HCT116 (cell line): ENCODE data around the gene EDN2.

Experiments
- EGR1 ChIP-seq: IDR thresholded peaks from 2 replicates; pipeline ENCODE4 v1.6.1; 2012; ENCODE audit warnings: low read depth
- EZH2 ChIP-seq: fragments of 200-600 bp; sonication (generic); IDR thresholded peaks from 2 replicates; pipeline ENCODE4 v1.6.1; 2017; ENCODE audit warnings: antibody characterized with exemption, mixed run types
- FOSL1 ChIP-seq: IDR thresholded peaks from 2 replicates; pipeline ENCODE4 v1.6.1; 2012; ENCODE audit warnings: low read depth
- POLR2A ChIP-seq: IDR thresholded peaks from 2 replicates; pipeline ENCODE4 v1.7.0; 2011; ENCODE audit warnings: borderline replicate concordance; ENCODE audit not compliant: insufficient read depth, insufficient read length; ENCODE audit errors: extremely low read depth
- POLR2AphosphoS5 ChIP-seq: IDR thresholded peaks from 2 replicates; pipeline ENCODE4 v1.6.1; 2011; ENCODE audit warnings: mild to moderate bottlenecking, low read depth, low read length, moderate library complexity
- RAD21 ChIP-seq: IDR thresholded peaks from 2 replicates; pipeline ENCODE4 v1.6.1; 2012; ENCODE audit warnings: low read depth, mild to moderate bottlenecking
- TF ChIP-seq, protein P1 (sequence below): IDR thresholded peaks from 2 replicates; pipeline ENCODE4 v1.6.1; 2012
- TF ChIP-seq, protein P2 (sequence below), 3 experiments: fragments of 200-600 bp in 1 of 3; sonication (generic) in 1 of 3; IDR thresholded peaks in 2 of 3; conservative IDR thresholded peaks in 1 of 3; 2 replicates each; pipeline ENCODE4 v1.5.1; 2012 to 2017; ENCODE audit warnings: low read depth in 2 of 3, low read length in 2 of 3, antibody characterized with exemption in 1 of 3, borderline replicate concordance in 1 of 3, control low read depth in 1 of 3, mild to moderate bottlenecking in 1 of 3, mixed read lengths in 1 of 3, mixed run types in 1 of 3, moderate library complexity in 1 of 3; ENCODE audit not compliant: insufficient read depth in 1 of 3
- TF ChIP-seq, protein P3 (sequence below): IDR thresholded peaks from 2 replicates; pipeline ENCODE4 v1.6.1; 2012
- TF ChIP-seq, protein P4 (sequence below): IDR thresholded peaks from 2 replicates; pipeline ENCODE4 v1.6.1; 2012; ENCODE audit warnings: low read depth

DNA sequence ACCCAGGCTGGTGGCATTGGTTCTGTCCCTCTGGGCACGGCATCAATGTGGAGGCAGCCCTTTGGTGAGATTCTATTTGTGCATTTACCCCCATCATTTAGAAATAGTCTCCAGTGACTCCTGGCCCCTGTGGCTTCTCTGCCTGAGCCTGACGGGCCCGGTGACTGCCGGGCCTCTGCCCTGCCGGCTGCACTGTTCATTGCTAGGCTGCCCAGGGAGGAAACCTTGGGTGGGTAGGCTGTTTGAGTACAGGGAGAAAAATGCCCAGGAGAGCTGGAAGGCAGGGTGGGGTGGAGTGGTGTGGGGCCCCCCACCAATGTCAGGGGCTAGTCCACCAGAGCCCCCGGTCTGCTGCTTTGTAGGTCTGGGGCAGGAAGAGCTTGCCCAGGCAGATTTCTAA lies 23.4 kb upstream of the EDN2 start:
- no peak for TF ChIP-seq POLR2A
- TF ChIP-seq, protein P1, sequence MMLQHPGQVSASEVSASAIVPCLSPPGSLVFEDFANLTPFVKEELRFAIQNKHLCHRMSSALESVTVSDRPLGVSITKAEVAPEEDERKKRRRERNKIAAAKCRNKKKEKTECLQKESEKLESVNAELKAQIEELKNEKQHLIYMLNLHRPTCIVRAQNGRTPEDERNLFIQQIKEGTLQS: no peak
- TF ChIP-seq, protein P2, sequence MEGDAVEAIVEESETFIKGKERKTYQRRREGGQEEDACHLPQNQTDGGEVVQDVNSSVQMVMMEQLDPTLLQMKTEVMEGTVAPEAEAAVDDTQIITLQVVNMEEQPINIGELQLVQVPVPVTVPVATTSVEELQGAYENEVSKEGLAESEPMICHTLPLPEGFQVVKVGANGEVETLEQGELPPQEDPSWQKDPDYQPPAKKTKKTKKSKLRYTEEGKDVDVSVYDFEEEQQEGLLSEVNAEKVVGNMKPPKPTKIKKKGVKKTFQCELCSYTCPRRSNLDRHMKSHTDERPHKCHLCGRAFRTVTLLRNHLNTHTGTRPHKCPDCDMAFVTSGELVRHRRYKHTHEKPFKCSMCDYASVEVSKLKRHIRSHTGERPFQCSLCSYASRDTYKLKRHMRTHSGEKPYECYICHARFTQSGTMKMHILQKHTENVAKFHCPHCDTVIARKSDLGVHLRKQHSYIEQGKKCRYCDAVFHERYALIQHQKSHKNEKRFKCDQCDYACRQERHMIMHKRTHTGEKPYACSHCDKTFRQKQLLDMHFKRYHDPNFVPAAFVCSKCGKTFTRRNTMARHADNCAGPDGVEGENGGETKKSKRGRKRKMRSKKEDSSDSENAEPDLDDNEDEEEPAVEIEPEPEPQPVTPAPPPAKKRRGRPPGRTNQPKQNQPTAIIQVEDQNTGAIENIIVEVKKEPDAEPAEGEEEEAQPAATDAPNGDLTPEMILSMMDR (IDR thresholded peaks at IDR 0.05 in 2 of 3, conservative IDR thresholded peaks at IDR 0.05 in 1 of 3; ENCODE audit: borderline replicate concordance in 1 of 3, insufficient read depth in 1 of 3, low read depth in 2 of 3, low read length in 2 of 3): no peak
- no peak for TF ChIP-seq RAD21
- no peak for TF ChIP-seq EZH2
- TF ChIP-seq, protein P3, sequence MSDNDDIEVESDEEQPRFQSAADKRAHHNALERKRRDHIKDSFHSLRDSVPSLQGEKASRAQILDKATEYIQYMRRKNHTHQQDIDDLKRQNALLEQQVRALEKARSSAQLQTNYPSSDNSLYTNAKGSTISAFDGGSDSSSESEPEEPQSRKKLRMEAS: no peak
- TF ChIP-seq, protein P4, sequence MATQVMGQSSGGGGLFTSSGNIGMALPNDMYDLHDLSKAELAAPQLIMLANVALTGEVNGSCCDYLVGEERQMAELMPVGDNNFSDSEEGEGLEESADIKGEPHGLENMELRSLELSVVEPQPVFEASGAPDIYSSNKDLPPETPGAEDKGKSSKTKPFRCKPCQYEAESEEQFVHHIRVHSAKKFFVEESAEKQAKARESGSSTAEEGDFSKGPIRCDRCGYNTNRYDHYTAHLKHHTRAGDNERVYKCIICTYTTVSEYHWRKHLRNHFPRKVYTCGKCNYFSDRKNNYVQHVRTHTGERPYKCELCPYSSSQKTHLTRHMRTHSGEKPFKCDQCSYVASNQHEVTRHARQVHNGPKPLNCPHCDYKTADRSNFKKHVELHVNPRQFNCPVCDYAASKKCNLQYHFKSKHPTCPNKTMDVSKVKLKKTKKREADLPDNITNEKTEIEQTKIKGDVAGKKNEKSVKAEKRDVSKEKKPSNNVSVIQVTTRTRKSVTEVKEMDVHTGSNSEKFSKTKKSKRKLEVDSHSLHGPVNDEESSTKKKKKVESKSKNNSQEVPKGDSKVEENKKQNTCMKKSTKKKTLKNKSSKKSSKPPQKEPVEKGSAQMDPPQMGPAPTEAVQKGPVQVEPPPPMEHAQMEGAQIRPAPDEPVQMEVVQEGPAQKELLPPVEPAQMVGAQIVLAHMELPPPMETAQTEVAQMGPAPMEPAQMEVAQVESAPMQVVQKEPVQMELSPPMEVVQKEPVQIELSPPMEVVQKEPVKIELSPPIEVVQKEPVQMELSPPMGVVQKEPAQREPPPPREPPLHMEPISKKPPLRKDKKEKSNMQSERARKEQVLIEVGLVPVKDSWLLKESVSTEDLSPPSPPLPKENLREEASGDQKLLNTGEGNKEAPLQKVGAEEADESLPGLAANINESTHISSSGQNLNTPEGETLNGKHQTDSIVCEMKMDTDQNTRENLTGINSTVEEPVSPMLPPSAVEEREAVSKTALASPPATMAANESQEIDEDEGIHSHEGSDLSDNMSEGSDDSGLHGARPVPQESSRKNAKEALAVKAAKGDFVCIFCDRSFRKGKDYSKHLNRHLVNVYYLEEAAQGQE: no peak
- no peak for TF ChIP-seq POLR2AphosphoS5
- no peak for TF ChIP-seq FOSL1
- TF ChIP-seq EGR1: no peak
